ENCODE measurements around the gene MAP2K5.

MAP2K5 gene

DNA sequence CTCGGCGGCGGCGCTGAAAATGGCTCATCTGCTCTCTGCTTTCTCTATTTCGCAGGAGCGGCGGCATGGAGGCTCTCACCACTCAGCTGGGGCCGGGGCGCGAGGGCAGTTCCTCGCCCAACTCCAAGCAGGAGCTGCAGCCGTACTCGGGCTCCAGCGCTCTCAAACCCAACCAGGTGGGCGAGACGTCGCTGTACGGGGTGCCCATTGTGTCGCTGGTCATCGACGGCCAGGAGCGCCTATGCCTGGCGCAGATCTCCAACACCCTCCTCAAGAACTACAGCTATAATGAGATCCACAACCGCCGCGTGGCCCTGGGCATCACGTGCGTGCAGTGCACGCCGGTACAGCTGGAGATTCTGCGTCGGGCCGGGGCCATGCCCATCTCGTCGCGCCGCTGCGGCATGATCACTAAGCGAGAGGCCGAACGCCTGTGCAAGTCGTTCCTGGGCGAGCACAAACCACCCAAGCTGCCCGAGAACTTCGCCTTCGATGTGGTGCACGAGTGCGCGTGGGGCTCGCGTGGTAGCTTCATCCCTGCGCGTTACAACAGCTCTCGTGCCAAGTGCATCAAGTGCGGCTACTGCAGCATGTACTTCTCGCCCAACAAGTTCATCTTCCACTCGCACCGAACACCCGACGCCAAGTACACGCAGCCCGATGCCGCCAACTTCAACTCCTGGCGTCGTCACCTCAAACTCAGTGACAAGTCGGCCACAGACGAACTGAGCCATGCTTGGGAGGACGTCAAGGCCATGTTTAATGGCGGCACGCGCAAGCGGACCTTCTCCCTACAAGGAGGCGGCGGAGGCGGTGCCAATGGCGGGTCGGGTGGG is 283.6 kb downstream of the MAP2K5 start:
- DNase-seq = peak; percentile 55

GRCh38 chr15:67826717-67827561 is 284.4 kb downstream of the MAP2K5 start:
- DNase-seq = peak; percentile 26

GRCh38 chr15:67827562-67828277 is 285.2 kb downstream of the MAP2K5 start:
- DNase-seq = peak; percentile 68

- peak; percentile 55 for DNase-seq
Measured at GRCh38 chr15:67828278-67828968, 285.9 kb downstream of the MAP2K5 start.

GRCh38 chr15:67828969-67829646 is 286.6 kb downstream of the MAP2K5 start:
- DNase-seq = peak; percentile 56

- peak; percentile 10 for DNase-seq
Measured at GRCh38 chr15:67829647-67830504, 287.4 kb downstream of the MAP2K5 start.

GRCh38 chr15:67831363-67831762 is 288.9 kb downstream of the MAP2K5 start:
- DNase-seq = peak; percentile 13

- peak; percentile 47 for DNase-seq
Measured at GRCh38 chr15:67832031-67832551, 289.6 kb downstream of the MAP2K5 start.

- DNase-seq = peak; percentile 61
Measured at GRCh38 chr15:67832897-67833709, 290.6 kb downstream of the MAP2K5 start.

GRCh38 chr15:67833710-67834511 is 291.4 kb downstream of the MAP2K5 start:
- DNase-seq = peak; percentile 77

DNA sequence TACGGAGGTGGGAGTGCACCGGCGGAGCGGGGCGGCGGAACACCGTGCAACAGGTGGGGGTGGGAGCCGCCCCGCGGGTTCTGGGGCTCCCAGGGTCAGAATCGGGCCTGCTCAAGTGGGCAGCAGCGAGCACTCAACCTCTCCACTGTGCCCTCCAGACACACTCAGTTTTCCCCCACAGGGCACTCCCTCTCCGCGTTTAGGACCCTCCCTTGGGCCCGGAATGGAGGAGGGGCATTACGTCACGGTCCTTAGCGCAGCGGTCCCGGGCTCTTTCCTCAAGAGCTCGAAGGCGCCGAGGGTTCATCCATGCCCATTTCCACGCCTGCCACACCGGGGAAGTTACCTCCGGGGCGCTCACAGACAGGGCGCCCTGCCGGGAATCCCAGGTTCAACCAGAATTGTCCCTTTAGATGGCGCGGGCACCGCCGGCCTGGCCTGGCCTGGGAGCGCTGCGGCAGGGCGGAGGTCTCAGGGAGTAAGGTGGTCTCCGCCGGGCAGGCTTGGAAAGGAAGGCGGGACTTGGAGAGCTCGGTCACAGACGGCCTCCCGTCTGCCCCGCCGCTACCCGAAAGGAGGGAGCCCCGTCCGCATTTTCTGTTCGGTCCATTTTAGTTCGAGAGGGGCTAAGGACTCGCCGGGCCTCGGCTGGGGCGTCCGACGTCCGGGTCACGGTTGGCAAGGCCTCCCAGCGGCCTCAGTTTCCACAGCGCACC is 292.2 kb downstream of the MAP2K5 start:
- DNase-seq = peak; percentile 82

- DNase-seq = peak; percentile 78
Measured at GRCh38 chr15:67835297-67836133, 293.0 kb downstream of the MAP2K5 start.

GRCh38 chr15:67836134-67836455 is 293.6 kb downstream of the MAP2K5 start:
- DNase-seq = no peak

GRCh38 chr15:67836477-67836876 is 294.0 kb downstream of the MAP2K5 start:
- peak; percentile 64 for DNase-seq

DNA sequence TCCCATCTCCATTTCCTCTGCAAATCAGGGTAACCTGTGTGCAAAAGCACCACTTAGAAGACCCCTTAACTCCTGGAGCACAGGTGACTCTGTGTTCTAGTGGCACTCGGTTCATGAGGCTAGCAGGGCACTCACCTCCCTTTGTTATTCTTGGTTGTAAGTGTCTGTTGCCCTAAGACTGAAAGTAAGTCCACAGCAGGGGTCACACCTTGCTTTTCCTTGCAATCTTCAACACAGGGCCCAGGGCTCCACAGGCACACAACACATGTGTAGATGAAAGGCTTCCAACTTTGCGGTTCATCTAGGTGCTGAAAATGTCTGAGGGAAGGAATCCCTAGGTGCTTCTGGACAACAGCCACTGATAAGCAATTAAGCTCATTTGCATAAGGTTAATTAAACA is 294.5 kb downstream of the MAP2K5 start:
- DNase-seq = no peak

- peak; percentile 74 for DNase-seq
Measured at GRCh38 chr15:67838789-67839332, 296.4 kb downstream of the MAP2K5 start.
